Daoy (cell line): ENCODE results near the gene XRN2. TPM values are rescaled to one million over a fixed set of nuclear protein-coding genes. Genes with fewer than 3 reads are reported as not detected.

Source experiments
- DNase-seq: peaks from one replicate; pipeline ENCODE4 v3.0.0-alpha.2; 2015; ENCODE audit warnings: low read depth
- total RNA-seq: library from RNA; depleted of rRNA; stranded (reverse); fragments of >200 nt; shearing (Covaris generic); gene quantifications from 2 replicates; pipeline ENCODE4 v1.2.3, GENCODE V29; 2014

XRN2 gene
- total RNA-seq, 1 experiment from 2014 or later: 97.2 TPM

- no peak for DNase-seq
Measured at GRCh38 chr20:21301940-21302663, 1.0 kb upstream of the XRN2 start.

DNA sequence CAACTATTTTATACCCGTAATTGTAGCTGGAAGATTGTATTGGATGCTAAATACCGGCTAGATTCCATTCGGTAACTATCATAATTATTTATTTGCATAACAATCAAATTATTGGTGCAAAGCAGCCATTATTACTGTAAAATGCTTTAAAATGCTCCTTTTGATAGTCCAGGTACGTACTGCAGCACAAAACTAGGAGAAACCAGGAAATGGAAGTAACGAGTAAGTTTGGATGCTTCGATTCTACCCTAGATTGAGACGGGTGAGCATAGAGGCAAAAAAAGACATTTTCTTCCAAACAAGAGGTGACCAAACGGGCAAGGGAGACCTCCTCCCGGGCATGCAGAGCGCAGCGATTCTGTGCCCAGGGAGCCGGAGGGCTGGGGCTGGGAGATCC is 469 bp upstream of the XRN2 start:
- no peak for DNase-seq

- no peak for DNase-seq
Measured at GRCh38 chr20:21303872-21304586, 898 bp downstream of the XRN2 start.

DNA sequence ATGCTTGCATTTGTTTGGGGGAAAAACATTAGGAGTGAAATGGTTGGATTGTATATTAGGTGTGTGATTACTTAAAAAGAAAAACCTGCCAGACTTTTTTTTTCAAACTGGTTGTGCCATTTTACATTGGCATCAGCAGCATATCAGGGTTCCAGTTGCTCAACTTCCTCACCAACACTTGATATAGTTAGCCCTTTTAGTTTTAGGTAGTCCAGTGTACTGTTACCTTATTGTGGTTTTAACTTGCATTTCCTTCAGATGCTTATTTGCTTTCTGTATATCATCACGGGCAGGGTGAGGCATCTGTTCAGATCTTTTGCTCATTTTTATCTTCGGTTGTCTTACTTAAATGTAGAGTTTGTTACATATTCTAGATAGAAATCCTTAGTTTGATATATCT is 5.2 kb downstream of the XRN2 start:
- no peak for DNase-seq

DNA sequence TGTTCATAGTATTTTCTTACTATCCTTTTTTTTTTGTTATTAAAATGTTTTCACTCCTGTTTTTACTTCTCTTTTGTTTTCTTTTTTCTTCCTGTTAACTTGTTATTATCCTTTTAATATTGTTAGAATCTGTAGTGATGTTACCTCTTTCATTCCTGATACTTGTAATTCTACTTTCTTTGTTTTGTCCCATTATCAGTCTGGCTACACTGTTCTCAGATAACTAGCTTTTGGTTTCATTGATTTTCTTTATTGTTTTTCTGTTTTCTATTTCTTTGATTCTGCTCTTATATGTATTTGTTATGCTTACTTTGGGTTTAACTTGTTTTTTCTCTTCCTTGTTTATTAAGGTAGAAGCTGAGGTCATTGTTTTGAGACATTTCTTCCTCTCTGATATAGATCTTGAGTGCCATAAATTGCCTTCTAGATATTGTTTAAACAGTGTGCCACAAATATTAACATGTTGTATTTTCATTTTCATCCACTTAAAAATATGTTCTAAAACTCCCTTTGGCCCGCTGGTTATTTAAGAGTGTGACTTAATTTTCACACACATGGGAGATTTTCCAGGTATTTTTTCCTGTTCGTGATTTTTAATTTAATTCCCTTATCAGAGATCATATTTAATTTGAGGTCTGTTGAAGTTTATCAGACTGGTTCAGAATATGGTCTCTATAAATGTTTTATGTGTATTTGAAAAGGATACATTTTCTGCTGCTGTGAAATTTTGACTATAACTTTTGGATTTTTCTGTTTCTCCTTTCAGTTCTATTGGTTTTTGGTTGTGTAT is 6.7 kb downstream of the XRN2 start:
- DNase-seq: no peak

GRCh38 chr20:21312813-21313474 is 9.8 kb downstream of the XRN2 start:
- no peak for DNase-seq

DNA sequence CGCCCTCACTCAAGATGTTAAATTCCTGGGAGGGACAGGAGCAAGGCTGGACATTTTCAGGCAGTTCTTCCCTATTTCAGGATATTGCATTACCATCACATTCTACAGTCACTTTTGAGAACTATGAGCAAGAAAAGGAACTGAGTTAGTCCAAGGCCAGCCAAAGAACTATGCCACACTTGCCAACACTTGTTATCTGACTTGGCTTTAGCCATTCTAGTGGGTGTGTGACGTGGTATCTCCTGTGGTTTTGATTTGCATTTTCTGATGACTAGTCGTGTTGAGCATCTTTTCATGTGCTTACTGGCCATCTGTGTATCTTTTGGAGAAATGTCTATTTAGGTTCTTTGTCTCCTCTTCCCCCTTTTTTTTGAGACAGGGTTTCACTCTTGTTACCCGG is 12.0 kb downstream of the XRN2 start:
- peak; percentile 61 for DNase-seq

GRCh38 chr20:21322083-21322710 is 19.1 kb downstream of the XRN2 start:
- no peak for DNase-seq

DNA sequence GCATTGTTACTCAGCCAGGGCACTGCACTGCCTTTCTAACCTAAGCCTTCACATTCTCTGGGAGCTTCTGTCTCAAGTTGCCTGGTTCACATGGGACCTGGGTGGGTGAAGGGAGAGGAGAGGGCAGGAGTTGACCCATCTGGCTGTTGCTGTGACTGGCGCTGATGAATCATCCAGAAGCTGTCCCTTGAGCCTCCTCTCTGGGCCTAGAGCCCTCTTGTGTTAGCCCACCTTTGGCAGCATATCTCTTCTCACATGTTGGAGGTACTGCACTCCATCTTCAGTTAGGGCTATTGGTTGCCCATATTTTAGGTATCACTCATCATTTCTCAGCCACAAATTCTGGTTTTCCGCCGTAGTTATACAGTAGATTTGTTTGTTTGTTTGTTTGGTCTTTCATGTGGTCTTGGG is 19.8 kb downstream of the XRN2 start:
- DNase-seq: no peak

GRCh38 chr20:21323640-21324039 is 20.5 kb downstream of the XRN2 start:
- DNase-seq: peak; percentile 32

- no peak for DNase-seq
Measured at GRCh38 chr20:21324126-21324525, 21.0 kb downstream of the XRN2 start.

DNA sequence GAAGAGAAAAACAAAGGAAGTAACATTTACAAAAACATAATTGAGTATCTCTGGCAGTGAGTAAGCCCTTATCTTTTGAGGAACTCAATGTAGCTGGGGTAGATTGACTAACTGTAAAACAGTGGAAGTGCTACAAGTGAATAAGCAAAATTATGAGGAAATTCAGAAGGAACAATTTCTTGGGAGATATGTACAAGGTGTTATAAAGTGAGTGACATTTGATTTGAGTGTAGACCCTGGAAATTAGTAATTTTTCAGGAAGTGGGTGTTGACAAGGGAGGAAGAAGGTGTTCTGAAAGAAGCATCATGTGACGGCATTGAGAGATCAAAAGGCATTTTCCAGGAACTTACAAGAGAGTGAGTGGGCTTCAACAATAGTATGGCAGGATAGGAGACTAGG is 22.2 kb downstream of the XRN2 start:
- no peak for DNase-seq

DNA sequence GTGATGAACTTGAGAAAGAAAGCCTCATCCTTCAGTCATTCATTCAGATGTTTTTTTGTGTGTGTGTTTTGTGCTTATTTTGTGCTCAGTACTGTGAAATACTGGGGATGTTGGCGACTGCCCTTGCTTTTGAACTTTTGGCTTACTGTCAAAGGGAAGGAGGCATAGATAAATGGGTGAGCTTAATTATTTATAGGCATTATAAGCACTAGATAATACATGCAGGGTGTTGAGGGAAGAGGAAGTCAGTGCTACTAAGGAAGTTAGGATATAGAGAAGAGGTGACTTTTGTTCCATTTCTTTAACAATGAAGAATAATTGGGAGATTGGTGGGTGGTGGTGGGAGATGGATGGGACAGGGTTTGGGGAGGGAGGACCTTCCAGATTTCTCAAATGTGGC is 23.6 kb downstream of the XRN2 start:
- no peak for DNase-seq

- DNase-seq: no peak
Measured at GRCh38 chr20:21336455-21337151, 33.5 kb downstream of the XRN2 start.

DNA sequence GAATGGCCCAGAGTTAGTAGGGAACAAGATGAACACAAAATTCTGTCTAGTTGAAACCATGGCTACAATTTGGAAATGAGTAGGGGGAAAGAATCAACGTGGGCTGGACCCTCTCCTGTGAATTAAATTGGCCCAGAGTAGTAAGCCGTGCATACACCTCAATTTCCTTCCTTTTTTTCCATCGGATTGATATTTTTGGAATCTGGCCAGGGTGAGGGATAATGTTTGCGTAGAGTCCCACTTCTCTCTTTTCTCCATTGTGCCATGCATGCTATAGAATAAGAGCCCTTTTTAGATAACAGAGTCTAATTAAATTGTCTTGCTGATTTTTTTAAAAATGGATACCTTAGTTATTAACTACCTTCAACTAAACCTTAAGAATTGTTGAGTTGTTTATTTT is 35.2 kb downstream of the XRN2 start:
- no peak for DNase-seq

DNA sequence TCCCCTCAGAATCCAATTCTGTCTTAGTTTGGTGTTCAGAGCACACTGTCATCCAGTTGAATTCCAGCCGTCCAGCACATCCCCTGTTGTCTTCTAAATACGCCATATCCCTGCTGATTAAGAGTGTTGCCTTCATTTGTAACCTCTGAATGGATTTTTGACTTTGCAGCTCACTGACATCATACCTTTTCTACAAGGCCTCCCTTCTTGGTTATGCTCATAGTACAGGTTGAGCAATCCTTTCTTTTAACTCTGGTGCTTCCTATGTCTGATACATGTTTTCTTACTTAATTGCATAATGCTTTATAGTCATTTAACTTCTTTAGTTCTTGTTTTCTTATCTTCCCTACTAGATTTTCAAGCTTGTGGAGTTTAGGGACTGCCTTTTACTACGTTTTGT is 36.4 kb downstream of the XRN2 start:
- no peak for DNase-seq

DNA sequence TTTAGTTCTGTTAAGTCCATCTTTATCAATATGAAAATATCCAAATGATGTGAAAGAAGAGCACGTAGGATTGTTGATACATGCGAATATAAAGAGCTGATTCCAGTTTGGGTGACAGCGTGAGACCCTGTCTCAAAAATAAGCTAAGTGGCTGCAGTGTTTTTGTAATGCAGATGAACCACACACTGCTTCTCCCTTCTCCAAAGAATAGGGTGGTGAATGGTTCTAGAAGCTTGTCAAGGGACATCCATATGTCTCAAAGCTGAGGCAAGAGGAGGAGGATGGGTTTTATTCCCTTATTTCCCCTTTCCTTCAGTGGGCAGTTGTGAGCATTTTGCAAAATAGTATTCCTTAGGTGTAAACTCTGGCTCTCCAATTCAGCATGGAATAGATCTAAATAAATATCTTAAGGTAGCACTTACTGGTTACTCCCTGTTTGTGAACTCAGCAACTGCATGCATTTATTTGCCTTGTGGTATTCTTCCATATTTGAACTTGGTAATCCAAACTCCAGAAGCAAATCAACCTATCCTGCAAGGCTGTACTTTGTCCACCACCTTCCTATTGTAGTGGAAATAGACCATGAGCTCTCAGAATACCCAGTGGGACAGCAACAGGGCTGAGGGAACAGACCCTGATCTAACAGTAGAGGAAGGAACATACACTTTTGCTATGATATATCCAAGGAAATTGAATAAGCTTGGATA is 38.0 kb downstream of the XRN2 start:
- DNase-seq: no peak

DNA sequence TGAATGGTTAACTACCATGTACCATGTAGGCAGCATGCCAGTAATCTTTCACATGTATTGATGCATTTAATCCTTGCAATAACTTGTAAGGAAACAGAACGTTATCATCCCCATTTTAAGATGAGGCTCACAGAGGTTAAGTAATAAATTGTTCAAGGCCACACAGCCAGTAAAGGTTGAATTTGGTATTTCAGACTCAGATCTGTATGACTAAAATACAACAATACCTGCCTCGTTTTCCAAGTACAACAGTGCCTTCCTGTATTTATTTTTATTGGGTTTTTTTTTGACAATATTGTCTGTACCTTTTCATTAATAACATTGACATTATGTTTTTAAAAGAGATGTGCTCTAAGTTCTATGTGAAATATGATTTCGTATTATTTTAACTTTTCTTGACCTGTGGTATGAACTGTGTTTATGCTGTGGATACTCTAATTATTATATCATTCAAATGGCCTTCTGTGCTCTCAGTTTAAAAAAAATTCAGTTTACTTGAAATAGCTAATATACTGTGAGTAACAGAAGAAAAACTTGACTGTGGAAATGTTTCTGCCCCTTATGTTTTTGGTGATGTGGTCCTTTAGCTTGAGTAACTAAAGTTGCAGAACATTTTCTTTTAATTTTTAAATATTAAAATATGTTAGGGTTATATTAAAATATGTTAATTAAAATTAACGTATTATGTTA is 39.7 kb downstream of the XRN2 start:
- no peak for DNase-seq

GRCh38 chr20:21344206-21344900 is 41.2 kb downstream of the XRN2 start:
- DNase-seq: no peak
